B cell (primary cell): ENCODE results near the gene UMOD.

Experiments
- CTCF ChIP-seq: fragments of 200-600 bp; IDR thresholded peaks from one replicate; pipeline ENCODE4 v1.8.0; 2022; ENCODE audit warnings: antibody characterized with exemption, mild to moderate bottlenecking
- EZH2 ChIP-seq: IDR thresholded peaks from 2 replicates; pipeline ENCODE4 v1.6.1; 2012; ENCODE audit warnings: borderline replicate concordance, low read depth, mild to moderate bottlenecking, moderate library complexity, low read length; ENCODE audit not compliant: insufficient read depth, poor library complexity, severe bottlenecking

GRCh38 chr16:20291208-20292206 lies 61.0 kb downstream of the UMOD start:
- TF ChIP-seq CTCF (no peak), EZH2 (no peak)
